ENCODE measurements around the gene BAIAP2.

BAIAP2 gene

DNA sequence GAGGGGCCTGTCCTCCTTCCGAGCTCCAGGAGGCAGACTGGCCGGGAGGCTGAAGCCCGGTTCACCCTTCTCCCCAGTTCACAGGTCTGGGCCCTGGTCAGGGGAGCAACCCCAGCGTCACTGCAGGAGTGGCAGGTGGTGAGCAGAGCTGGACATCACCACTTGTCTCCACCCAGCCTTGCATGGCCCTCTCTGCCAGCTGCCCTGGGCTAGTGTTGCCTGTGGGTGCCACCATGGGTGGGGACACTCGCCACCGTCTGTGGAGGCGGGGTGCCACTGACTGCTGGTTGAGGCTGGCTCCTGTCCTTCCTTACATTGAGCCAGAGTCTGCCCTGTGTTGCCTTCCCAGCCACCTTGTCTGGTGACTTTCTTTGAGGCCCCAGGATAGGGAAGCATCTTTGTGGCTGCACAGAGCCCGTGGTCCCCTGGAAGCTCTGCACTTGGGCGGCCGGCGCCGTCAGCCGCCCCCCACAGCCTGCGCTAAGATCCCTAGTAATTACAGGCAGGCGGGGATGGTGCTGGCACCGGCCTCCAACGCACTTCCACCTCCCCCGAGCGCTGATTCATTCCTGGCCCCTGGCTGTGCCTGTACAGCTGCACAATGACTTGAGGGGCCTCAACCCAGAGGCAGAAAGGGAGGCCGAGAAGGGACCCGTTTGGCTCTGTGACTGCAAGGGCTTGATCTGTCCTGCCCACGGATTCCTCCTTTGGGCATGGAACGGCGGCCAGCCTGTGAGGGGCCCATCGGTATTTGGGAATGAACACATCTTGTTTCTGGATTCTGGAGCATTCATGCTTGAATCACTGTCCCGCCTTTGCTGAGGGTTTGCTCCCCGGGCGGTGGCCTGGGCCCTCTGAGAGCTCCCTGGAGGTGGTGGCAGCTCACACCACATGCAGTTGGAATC is 5.2 kb downstream of the BAIAP2 start:
- no peak for DNase-seq

DNA sequence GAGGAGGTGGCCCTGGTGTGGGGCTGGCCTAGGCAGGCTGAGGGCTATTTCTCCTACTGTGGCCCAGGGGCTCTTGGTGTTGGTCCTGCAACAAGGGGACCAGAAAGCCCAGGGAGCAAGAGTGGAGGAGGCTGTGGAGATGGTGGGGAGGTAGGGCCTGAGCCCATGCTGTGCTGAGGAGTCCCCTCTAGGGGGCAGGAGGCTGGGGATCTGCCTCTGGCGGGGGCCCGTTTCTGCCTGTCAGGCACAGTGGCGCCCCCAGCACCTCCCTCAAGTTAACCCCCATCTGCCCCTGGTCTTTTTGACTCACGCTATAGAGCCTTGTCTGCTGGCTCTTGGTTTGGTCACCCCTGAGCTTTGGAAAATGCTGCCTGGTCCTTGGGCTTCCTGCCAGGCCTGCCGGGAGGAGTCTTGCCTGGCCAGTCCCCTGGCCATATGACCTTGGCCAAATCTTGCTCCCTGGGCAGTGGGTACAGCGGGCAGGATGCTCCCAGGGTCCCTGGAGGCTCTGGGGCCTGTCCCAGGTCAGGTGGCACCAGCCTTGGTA is 5.9 kb downstream of the BAIAP2 start:
- DNase-seq: no peak

DNA sequence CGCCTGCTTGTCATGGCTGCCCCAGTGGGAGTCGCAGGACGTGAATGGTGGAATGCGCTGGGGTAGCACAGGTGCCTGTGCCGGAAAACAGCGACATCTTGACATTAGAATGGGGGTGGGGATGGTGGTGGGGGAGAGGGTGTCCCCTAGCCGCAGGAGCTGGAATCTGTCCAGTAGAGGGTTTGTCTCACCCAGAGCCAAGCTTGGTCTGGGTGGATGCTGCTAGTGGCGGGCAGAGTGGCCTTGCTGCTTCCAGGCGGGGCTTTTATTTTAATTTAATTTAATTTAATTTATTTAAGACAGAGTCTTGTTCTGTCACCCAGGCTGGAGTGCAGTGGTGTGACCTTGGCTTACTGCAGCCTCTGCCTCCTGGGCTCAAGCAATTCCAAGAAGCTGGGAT is 7.7 kb downstream of the BAIAP2 start:
- no peak for DNase-seq

DNA sequence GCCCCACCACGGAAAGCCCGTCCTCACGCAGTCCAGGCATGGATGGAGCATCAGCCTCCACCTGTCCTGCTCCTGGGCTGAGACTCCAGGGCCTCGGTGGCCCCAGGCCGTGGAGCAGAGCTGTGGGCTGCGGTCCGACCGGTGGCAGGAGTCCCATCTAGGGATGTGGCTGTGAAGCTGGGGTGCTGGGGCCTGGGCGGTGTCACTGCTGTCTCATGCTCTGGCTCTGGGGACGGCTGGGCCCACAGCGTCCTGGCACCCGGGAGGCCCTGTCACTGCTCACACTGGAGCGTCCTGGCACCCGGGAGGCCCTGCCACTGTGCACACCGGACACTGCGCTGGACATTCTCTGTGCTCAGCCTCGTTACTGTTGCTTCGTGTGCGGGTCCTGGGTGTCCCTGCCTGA is 8.4 kb downstream of the BAIAP2 start:
- DNase-seq: no peak

DNA sequence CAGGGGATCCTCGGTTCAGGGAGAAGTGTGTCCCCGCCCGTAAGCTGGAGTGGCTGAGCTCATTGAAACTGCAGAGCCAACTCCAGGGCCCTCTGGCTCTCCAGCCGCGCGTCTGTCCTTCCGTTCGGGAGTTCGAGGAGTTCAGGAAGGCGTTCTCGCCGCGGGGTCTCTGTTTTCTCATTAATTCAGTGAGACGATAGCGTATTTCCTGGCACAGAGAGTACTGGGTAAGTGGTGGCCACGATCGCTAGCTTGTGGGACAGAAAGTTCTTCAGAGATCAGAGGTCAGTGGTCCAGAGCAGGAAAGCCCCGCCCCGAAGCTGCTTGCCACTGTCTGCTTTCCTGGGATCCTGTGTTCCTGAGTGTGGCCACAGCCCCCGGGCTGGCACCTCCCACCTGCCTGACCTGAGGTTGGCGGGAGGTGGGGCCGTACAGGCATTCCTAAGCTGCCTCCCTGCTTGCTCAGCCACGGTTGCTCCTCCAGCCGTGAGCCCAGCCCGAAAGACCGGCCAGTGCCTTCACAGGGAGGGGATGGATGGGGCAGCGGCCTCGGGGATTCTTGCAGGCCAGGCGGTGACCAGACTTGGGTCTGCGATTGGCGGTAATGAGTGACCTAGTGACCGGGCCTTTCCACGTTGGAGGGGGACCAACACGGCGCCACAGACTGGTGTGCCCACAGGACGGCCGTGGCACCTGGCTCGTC is 8.9 kb downstream of the BAIAP2 start:
- no peak for DNase-seq

DNA sequence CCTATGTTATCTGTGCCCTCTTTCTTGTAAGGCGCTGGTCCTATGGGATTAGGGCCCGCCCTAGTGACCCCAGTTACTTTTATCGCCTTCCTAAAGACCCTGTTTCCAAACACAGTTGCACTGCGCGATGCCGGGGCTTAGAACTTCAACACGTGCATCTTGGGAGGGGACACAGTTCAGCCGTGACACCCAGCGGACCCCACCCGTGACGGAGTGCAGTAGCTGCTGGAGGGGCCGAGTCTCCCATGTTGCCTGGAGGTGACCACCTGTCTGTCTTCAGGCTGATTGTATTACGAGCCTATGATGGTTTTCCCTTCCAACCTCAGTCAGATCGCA is 9.4 kb downstream of the BAIAP2 start:
- DNase-seq: no peak

DNA sequence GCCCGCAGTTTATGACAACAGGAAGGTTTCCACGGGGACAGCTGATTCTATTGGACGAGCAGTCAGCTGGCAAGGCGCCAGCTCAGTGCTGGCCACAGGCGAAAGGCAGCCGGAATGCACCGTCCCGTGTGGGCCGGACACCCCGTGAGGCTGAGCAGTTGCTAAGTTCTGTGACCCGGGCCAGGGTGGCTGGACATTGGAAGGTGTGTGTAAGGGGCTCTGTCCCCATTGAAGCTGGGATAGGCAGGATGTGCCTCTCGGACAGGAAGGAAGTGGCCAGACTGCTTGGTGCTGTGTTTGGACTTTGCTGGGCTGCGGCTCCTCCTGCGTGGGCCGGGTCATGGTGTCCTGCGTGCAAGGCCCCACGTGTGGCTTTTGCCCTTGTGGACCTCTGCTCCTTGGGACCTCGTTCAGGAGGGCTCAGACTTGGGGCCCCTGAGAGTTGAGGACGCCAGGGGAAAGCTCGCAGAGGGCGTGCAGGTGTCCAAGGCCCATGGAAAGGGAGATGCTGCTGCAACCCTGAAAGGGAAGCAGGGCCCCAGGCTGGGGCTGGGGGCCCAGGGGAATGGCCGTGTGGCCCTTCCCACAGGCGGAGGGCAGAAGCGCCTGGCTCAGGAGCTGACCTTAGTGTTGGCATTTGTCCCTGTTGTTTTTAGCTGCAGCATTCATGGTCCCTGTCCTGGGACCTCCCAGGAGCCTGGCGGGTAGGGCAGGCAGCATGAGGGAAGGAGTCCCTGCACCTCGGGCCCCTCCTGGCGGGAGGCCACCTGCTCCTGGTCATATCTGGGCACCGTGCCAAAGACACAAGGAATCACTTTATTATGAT is 10.0 kb downstream of the BAIAP2 start:
- peak; percentile 47 for DNase-seq

DNA sequence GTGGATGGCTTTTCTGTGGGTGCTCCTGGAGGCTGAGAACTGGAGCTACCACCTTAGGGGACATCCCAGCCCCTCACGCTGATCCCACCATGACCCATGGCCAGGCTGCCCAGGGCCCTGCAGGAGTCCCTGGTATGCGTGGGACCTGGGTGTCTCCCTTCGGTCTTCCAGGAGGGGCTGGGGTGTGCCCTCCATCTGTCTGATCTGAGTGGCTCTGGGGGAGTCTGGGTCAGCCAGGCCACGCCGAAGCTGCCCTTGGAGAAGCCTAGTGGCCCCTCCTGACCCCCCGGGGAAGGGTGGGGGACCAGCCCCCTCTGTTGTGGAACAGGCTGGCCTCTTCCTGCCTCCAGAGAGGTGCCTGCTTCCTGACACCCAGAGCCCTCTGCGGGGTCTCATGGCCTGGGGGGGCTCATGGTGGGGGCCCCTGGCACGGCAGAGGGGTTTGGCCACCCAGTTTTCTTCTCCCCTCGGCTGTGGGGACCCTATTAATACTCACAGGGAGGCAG is 10.7 kb downstream of the BAIAP2 start:
- DNase-seq: no peak

DNA sequence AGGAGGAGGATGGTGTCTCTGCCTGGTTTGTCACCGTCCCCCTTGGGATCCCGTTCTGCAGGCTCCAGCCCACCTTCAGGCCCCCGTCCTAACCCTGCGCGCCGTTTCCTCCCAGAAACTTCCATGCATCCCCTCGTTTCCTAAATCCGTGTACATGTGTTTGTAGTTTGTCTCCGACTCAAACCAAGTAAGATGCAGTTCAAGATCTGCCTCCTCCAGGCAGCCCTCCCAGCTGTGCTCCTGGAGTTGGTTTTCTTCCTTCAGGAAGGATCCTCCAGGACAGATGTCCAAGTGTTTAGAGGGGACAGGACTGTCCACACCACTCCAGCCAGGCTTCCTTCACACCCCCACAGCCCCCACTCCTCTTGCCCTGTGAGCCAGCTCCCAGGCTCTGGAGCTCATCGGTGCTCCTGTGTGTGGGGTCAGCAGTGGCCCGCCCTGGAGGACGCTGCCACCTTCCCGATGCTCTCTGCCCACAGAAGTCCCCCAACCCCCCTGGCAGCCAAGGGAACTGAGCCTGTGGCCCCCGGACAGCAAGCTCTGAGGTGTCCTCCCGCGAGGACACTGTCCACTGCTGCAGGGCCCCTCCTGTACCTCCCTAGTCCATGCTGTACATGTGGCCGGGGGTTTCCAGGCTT is 11.3 kb downstream of the BAIAP2 start:
- no peak for DNase-seq

DNA sequence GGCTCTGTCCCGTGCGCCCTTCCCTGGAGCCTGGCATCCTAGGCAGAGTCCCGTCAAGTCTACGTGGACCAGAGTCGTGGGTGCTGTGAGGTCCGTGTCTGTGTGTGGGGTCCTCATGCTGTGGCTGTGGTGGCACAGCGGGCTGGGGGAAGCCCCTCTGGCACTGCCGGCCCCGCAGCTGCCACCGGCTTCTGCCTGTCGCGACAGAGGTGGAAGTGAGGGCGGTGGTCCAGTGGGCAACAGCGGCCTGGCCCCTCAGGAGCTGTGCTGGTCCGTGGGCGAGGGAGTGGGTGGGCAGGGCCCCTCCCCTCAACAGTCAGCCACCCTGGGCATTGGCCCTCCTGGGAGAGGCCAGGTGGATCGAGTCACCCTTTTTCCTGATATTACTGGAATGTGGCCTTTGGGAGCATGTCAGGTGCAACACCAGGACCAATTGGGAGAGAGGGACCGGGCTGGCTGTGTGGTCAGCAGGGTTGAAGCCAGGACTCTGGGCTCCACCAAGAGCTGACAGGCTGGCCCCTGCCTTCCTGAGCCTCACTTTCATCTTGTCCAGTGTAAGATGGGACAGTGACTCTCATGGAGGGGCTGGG is 11.9 kb downstream of the BAIAP2 start:
- DNase-seq: no peak

DNA sequence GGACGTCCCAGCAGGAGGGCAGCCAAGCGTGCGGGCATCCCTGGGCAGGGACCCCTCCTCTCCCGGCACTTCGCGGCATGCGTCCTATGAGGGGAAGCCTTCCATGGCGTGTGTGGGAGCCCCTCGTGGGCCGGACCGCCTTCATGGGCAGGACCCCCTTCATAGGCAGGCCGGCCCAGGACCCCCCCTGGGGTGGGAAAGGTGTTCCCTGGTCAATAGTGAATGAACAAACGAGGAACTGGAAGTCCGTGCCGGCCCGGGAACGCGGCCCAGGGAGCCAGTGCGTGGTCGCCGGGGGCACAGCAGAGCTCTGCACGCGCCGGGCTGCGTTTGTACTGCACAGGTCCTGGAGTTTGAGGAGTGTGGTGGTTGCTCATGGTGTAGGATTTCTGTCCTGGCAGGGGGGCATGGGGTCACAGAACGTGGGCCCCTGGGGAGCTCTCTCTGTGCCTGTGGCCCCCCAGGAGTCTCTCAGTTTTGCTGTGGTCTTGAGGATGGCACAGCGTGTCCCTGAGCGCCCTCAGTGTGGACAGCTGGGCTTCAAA is 13.9 kb downstream of the BAIAP2 start:
- no peak for DNase-seq

DNA sequence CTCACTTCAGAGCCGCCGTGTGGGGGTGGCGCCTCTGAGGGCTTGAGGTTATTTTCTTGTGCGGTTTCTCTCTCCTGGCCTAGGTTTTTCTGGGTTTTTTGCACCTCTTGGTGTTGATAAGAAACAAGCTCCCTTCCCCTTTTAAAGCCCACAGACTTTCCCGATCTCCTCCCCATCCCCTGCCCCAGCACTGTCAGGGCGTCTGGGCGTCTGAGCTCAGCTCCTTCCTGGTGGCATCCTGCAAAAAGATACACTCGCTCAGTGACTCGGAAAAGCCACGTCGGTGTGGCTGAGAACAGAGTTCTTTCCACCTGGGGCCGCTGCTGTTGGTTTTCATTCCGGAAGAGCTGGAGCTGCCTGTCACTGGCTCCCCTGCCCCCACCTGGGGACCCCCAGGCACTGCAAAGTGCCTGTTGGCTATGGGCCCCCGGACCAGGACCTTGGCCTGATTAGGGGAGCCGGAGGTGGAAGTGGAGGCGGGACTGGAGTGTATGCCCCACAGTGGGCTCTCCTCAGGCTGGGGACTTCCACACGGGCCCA is 14.5 kb downstream of the BAIAP2 start:
- DNase-seq: no peak

DNA sequence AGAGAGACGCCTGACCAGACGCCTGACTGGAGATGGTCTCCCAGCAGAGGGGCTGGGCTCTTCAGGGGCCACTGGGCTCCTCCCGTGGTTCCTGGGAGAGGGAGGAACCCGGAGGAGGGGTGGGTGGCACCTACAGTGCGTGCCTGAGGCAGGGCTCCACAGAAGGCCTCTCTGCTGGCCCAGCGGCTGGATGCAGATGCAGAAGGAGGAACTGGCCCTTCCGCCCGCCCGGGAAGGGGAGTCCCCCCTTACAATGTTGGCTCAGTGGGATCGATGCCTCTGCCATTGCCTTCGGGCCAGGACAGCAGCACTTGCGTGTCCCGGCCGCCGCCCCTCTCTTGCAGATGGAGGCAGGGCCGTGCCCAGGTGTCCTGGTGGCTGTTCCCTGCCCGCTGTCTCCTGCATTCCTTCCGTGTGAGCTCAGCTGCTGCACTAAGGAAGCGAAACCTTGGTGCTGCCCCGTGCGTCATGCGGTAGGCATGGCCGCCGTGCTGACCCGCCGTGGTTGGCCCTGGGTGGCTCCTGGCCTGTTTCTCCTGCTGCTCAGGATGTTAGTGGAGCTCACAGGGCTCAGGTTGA is 15.1 kb downstream of the BAIAP2 start:
- no peak for DNase-seq

DNA sequence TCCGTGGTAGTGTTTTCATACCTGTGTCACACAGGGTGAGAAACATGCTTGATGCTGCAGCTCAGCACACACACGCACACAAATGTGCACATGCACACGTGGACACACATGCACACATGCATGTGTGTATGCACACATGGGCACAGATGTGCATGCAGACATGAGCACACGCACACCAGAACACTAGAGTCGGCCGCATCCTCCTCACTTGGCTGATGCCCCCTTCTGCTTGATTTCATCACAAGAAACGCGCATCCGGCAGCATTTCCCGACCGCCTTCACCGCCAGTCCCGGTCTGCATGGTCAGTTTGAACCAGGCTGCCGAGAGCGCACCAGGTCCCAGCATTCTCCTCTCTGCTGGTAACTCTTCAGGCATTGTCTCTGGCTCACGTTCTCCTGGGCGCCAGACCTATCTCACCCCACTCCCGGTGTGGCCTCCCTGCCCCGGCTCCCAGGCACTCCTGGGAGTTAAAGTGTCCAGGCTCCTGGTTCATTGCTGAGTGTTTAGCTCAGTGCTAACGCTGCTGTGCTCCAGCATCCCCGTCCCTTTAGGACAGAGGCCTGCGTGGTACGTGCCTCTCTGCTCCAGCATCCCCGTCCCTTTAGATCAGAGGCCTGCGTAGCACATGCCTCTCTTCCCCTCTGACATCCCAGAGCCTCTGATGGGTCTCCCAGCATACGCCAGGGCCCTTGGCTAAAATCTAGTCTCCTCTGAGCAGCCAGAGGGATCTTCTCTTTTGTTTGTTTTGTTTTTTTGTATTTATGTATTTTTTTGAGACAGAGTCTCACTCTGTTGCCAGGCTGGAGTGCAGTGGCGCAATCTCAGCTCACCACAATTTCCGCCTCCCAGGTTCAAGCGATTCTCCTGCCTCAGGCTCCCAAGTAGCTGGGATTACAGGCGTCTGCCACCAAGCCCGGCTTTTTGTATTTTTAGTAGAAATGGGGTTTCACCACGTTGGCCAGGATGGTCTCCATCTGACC is 16.0 kb downstream of the BAIAP2 start:
- no peak for DNase-seq

DNA sequence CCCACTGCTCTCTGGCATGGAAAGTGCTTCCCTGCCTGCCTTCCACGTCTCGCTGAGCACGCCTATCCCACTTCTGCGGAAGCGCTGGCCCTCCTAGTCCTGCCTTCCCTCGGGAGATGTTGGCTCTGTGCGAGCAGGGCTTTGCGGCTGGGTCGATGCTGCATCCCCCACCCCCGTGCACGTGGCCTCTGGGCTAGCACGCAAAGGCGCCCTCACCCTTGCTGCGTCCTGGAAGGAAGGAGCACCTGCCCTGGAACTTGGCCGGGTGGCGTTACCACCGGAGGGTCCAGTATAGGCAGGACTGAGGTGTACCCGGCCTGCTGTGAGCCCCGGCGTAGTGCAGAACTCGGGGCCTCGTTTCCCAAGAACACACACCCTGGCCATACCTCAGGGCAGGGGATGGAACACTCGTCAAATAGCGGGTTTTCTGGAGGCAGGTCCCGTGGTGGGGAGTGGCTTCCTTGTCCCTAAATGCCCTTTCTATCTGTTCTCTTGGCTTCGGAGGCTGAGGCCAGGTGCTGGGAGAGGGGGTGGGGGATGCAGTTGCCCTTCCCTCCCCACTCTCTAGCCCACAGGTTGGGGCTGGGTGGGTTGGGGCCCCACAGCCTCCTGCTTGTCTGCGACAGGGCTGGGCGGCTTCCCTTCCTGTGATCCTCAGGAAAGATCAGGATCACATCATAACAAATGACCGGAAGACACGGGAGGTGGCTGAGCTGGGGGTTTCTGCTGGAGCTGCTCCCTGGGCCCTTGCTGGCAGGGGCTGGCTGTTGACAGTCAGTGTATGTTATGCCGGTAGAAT is 17.4 kb downstream of the BAIAP2 start:
- DNase-seq: no peak

DNA sequence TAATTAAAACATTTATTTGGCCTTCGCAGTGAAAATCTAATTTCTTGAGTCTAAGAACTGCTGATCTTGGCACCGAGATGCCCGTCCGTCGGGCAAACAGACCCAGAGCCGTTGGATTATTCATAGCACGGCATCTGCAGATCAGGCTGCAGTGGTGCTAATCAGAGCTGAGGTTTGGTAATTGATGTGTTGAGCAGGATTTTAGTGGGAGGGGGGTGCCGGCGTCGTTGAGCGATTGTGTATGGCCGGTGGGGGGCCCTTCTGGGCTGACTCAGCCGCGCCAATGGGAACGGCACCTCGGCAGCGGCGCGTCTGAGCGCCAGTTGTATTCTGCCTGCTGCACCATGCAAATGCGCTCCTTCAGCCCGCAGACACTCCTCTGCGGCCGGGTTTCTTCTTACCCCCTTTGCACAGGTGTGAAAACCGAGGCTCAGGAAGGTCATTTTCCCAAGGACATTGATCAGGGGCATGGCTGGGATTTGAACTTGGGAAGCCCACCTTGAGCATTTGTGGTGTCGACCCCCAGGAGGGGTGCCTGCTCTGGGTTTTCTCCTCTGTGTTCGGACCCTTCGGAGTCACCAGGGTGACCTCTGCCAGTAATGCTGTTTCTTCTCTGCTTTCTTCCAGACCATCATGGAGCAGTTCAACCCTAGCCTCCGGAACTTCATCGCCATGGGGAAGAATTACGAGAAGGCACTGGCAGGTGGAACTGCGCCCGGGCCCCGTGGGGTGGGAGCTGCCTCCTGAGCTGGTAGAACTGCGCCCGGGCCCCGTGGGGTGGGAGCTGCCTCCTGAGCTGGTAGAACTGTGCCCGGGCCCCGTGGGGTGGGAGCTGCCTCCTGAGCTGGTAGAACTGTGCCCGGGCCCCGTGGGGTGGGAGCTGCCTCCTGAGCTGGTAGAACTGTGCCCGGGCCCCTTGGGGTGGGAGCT is 18.4 kb downstream of the BAIAP2 start:
- no peak for DNase-seq

DNA sequence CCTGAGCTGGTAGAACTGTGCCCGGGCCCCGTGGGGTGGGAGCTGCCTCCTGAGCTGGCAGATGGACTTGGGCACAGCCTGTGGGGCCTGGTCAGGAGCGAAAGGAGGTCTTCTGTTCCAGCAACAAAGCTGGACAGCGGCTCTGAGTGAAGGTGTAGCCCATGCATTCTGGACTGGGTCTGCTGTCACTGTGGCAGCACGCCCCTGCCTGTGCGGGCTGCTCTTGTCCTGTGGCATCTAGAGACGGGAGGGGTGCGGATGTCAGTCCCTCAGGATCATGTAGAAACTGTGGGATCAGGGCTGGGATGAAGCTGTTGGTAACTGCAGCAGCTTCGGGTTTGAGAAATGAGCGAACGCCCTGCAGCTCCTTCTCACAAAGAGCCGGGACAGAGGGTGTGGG is 19.4 kb downstream of the BAIAP2 start:
- no peak for DNase-seq

DNA sequence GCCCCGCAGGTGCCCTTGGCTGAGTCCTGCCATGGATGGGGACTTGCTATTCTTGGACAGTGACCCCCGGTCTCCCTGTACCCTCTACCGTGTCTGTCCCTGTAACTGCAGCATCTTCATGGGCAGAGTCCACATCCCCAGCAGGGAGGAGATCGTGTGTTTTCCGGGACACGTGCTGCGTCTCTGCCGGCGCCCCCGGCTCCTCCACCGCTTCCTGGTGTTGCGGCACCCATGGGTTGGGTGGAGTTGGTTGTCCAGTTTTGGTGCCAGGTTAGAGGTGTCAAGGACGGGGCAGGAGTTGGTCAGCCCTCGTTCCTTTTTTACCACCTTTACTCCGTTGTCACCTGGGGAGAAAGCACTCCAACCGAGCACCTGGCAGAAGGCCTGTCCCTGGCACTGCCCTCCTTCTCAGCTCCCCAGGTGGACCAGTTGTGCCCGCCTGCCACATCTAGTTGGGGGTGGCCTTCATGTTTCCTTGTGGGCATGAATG is 20.0 kb downstream of the BAIAP2 start:
- no peak for DNase-seq

All from NCI-H345 (cell line).